Measurements from ENCODE around the gene NT5E.

Gene NT5E

DNA sequence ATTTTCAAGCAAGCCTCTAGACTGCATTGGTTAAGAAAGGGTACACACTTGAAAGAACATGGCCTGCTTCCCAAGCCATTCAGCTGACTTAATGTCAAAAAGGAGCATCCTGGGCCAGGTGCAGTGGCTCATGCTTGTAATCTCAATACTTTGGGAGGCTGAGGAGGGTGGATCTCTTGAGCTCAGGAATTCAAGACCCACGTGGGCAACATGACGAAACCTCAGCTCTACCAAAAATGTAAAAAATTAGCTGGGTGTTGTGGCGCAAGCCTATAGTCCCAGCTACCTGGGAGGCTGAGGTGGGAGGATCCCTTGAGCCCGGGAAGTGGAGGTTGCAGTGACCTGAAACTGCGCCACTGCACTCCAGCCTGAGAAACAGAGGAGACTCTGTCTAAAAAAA lies 26.9 kb upstream of the NT5E start:
- DNase-seq: no peak

DNA sequence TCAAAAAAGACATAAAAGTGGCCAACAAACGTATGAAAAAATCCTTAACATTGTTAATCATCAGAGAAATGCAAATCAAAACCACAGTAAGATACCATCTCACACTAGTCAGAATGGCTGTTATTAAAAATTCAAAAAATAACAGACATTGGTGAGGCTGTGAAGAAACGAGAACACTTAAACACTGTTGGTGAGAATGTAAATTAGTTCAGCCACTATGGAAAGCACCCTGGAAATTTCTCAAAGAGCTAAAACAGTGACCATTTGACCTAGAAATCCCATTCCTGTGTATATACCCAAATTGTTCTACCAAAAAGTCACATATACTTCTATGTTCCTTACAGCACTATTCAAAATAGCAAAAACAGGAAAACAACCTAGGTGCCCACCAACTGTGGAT lies 24.9 kb upstream of the NT5E start:
- no peak for DNase-seq

DNA sequence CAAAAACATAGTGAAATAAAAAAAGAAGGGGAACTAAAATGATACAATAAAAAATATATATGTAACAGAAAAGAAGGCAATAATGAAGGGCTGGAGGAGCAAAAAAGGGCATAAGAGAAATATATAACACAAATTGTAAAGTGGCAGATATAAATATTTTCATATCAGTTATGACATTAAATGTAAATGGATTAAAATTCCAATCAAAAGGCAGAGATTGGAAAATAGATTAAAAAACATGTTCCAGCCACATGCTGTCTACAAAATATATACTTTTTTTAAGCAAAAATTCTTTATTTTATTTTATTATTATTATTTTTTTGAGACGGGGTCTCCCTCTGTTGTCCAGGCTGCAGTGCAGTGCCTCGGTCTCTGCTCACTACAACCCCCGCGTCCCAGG lies 23.9 kb upstream of the NT5E start:
- no peak for DNase-seq

DNA sequence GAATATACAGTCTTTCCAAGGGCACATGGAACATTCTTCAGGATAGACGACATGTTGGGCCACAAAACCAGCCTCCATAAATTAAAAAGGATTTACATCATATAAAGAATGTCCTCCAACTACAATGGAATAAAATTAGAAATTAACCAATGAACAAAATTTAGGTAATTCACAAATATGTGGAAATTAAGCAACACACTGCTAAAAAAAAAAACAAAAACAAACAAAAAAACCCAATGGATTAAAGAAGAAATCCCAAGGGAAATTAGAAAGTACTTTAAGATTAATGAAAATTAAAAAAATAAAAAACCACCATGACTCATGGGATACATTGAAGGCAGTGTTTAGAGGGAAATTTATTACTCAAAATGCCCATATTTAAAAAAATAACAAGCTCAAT lies 21.4 kb upstream of the NT5E start:
- no peak for DNase-seq

DNA sequence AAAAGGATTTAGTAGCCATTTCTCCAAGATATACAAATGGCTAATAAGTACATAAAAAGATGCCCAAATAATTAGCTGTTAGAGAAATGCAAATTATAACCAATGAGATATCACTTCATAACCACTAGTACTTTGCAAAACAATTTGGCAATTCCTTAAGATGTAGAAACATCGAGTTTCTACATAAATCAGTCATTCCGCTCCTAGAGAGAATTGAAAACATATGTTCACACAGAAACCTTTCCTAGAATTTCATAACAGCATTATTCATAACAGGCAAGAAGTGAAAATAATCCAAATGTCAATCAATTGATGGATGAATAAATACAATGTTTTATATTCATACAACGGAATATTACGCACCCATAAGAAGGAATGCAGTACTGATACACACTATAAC lies 20.5 kb upstream of the NT5E start:
- no peak for DNase-seq

DNA sequence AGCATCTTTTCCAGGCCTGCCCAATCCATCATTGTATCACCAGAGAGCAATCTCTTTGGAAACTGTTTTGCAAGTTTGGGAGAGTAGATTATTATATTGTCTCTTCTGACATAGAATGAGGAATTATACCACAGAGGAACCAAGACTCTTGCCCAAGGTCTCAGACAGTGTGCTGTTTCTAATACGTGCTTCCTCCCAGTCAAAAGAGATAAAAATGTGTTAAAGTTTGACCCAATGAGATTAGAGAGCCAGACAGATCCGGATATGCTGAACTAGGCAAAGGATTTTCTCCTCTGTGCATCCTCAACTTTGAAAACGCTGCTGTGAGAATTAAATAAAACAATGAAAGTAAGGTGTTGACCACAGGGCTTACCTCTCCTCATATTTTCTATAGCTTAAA lies 18.6 kb upstream of the NT5E start:
- DNase-seq: no peak

DNA sequence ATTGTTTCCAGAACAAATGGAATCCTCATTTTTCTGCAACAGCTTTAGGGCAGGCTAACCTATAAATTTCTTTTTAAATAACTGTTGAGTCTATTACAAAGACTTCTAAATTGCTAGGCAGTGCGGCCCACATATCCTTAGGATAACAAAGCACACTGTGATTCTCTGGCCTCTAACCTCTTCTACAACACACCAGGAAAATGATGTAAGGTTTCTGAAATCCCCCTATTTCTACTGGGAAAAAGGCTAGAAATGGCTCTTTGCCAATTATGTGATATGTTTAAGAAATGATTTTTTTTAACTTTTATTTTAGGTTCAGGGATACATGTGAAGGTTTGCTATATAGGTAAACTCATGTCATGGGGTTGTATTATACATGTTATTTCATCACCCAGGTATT lies 17.3 kb upstream of the NT5E start:
- no peak for DNase-seq

DNA sequence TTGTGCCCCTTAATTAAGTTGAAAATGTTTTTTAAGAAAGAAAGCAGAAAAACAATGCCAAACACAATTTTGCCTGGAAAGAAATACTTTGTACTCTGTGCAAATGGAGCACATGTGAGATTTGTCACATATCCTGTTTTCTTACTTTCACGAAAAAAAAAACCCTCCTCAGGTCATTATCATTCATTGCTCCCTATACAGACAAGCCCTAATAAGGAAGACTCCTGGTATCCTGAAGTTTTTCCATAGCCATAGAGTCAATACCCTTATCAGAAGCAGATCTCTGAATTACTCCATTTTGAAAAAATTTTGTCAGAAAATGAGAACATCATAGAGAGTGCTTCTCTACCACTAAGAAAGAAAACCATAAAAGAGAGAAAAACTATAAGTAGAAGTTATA lies 14.0 kb upstream of the NT5E start:
- no peak for DNase-seq

DNA sequence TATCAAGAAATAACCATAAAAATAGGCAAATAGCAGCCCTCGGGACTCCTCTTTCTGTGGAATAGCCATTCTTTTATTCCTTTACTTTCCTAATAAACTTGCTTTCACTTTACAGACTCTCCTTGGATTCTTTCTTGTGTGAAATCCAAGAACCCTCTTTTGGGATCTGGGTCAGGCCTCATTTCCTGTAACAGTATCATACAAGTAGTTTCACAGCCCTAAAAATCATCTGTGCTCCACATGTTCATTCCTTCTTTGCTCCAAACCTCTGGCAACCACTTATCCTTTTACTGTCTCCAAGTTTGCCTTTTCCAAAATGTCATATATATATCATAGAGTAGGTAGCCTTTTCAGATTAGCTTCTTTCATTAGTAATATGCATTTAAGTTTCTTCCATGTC lies 13.5 kb upstream of the NT5E start:
- no peak for DNase-seq

DNA sequence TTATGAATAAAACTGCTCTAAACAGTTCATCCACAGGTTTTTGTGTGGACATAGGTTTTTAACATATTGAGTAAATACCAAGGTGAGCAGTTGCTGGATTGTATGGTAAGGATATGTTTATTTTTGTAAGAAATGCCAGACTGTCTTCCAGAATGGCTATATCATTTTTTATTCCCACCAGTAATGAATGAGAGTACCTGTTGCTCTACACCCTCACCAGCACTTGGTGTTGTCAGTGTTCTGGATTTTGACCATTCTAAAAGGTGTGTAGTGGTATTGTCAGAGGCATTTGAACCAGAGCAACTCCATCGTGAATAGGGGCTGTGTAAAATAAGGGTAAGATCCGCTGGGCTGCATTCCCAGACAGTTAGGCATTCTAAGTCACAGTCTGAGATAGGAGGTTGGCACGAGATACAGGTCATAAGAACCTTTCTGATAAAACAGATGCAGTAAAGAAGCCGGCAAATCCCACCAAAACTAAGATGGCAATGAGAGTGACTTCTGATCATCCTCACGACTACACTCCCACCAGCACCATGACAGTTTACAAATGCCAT lies 12.9 kb upstream of the NT5E start:
- no peak for DNase-seq

DNA sequence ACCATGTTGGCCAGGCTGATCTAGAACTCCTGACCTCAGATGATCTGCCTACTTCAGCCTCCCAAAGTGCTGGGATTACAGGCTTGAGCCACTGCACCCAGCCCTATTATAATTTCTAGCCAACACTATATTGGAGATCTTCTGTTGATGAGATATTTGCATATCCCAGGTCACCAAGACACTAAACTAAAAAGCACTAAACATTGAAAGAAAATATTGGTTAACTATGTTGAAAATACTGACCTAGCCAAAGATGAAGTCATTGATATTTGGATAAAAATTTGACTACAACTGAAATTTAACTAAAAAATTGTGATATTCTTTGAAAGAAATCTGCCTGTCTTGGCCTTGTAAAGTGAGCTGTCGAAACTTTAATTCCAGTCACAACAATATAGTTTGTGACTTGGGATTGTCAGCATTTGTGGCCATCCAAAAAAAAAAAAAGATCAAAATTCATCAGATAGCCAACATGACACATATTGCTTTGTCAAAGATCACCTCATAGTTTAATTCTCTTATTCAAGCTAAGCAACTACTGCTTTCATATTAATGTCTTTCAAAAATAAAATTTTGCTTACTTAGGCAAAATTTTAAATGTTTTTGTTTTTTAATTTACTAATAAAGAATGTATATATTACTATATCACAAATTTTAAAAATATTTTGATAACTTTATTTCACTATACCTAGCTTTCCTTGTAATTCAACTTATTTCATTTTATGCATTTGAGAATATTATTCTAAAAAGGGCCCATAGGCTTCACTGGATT lies 6.3 kb upstream of the NT5E start:
- DNase-seq: no peak

DNA sequence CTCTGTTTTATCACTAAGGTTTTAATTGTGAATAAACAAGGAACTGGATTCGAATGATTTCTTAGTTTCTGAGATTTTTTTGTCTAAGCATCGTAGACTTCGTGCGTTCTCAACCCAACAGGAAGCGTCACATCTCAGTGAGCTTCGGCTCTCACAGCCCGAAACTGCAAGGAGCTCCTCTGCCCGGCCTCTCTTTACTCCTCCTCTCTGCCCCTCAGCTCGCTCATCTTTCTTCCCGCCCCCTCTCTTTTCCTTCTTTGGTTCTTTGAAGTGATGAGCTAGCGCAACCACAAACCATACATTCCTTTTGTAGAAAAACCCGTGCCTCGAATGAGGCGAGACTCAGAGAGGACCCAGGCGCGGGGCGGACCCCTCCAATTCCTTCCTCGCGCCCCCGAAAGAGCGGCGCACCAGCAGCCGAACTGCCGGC lies 480 bp upstream of the NT5E start:
- DNase-seq: no peak

DNA sequence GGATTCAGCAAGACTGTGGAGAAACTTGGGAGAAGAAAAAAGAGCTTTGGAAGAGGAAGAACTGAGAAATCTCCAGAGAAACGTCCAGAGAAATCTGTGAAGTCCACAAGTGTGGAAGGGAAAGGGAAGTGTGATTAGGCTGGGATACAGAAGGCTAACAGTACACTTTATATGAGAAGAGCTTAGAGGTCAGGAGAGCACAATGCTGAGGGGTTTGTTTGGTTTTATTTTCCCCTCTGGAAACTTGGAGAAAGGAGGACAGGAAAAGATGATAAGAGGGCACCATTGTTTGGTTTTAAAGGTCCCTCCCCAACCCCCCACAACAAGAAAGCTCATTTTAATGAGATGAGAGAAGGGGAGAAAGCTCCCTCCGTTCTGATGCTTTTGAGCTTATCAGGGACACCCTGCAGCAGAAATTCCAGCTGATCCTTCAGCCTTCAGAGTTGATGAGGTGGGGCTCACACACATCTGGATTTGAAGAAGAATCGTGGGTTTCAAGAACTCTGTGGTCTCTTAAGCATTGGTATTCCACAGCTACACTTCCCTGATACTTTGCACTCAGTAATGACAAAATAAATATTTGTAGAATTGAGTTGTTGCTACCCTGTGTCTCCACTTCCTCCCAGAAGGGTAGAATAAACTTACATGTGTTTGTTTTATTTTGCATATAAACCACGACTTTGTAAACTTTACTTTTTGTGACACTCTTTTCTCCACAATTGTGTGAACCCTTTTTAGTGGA lies 1.9 kb downstream of the NT5E start:
- no peak for DNase-seq

DNA sequence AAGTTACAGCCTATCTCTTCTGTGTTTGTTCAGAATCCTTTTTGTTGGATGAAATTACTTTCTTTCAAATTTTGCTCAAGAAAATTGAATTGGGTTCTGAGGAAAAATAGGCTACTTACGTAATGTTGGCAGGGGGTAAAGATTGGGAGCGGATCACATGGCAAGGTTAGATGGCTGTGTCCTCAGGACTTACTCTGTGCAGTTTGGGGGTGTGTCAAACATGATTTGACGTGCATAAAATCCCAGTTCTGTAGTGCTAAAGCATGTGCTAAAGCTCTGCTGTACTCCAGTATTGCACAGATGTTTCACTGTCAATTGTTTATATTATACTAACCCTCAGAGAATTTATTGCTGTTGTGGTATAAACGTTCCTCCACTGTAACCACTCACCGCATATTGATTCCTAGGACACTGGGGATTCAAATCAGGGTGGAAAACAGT lies 2.6 kb downstream of the NT5E start:
- DNase-seq: no peak

DNA sequence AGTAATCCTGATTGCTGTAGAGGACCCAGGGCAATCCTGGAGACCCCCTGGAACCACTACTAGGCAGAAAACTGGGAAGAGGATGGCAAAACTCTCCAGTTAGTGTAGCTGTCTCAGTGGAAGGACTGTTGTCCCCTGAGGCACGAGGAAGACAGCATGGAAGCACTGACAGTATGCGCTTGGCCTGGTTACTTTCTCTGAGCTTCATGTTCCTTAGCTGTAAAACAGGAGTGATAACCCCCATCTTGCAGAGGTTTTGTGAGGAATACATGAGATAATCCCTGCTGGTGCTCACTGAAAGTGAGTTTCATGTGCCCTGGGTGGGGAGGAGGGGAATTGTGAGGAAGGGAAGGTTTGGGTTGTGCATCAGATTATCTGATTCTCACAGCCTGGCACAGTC lies 3.2 kb downstream of the NT5E start:
- DNase-seq: no peak

DNA sequence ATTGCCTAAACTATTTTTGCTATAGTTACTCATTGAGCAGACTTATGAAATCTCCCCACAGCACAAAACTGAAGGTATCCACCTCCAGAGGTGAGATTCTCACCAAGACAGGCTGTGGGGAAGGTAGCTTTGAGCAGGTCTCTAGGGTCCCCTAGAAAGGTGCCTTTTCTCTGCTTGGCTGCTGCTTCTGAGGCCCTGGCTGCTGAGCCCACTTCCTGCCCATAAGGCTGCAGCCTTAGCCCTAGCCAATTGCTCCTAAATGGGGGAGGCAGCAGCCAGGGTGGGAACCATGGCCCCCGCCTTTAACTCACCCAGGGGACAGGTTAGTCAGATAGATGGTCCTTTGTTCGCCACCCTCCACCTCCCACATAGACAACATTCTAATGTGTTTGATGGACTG lies 3.6 kb downstream of the NT5E start:
- no peak for DNase-seq

DNA sequence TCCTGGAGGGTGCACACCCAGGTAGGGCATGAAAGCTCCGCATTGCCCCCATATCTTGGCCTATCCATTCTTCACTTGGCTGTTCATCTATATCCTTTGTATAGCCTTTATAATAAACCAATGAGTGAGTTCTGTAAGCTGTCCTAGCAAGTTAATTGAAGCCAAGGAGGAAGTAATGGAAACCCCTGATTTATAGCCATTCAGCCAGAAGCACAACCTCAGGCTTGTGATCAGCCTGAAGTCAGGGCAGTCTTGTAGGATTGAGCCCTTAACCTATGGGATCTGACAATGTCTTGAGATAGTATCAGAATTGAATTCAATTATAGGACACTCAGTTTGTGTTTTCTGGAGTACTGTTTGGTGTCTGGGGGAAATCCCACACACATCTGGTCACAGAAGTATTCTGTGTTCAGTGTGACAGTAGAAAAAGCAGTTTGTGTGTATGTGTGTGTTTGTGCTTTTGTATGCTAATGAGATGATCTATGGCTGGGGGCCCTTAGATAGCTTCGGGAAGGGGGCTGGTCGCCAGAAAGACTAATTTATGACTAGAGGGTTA lies 5.7 kb downstream of the NT5E start:
- DNase-seq: no peak

DNA sequence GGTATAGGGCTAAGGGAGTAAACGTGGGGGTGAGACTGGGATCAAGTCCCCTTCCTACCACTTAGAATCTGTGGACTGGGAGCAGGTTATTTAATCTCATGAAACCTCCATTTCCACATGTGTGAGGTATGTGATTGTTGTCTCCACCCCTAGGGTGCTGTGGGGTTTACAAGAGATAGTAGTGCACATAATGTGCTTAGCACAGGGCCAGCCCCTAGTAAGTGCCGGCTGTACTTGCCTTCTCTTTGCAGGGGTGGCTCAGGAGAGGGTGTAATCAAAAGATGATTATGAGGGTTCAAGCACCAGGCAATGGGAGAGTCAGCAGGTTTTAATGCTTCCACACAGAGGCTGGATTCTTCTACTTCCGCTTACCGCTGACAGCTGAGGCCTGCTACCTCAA lies 6.9 kb downstream of the NT5E start:
- DNase-seq: no peak

DNA sequence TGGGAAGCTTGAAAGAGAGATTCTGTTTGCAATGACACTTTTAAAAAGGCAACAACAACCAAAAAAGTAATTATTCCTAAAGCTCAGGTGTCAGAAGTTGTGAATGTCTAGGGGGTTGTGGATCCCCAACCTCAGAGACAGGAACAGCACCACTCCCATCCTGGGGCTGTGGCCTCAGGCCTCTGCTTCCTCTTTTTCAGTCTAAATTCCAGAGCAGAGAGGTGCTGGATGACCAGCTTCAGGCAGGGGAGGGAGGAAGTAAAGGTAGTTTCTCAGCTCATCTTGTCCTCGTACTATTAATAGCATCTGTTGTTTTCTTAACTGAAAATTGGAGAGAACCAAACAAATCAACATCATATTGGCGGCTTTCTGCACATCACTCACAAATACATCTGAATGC lies 8.3 kb downstream of the NT5E start:
- DNase-seq: no peak

DNA sequence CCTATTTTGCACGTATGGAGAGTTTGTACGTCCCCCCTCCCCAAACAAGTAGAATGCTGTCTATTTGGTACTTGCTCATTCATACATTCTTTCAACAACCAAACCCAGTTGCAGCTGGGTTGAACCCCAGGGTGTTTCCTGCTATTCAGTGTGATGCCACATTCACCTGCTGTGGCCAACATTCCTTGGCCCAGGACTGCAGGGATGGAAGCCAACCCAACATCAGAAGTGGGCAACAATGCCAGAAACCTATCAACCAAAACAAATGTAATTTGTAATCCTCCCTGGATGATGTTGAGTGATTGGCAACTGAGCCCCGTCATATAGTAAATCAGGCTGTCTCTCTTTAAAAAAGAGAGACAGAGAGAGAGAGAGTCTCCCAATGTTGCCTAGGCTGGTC lies 8.9 kb downstream of the NT5E start:
- DNase-seq: no peak

DNA sequence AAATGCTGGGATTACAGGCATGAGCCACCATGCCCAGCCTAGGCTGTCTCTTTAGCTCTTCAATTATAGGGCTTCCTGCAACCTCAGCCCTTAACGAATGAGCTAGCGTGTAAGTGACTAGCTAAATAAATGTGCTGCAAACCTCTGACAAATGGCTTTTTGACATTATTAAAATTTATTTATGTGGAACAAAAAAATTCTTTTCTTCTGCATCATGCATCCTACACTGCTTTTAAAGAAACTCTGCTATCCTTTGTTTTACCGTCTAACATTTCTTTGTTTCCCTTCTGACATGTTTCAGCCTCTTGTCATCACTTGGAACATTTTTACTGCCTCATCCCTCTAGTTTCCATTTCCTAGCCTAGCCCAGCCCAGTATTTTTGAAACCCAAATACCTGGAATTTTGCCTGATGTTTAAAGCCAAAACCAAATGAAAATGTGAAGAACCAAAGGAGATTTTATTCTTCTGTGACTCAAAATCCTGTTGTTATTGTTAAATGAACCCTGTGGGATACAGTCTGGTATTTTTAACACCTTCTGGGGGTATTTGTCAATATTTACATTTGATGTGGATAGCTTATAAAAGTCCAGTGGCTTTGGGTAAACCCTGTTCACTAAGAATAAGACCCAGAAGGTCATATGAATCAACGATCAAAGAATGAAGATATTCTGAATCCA lies 9.5 kb downstream of the NT5E start:
- DNase-seq: no peak

DNA sequence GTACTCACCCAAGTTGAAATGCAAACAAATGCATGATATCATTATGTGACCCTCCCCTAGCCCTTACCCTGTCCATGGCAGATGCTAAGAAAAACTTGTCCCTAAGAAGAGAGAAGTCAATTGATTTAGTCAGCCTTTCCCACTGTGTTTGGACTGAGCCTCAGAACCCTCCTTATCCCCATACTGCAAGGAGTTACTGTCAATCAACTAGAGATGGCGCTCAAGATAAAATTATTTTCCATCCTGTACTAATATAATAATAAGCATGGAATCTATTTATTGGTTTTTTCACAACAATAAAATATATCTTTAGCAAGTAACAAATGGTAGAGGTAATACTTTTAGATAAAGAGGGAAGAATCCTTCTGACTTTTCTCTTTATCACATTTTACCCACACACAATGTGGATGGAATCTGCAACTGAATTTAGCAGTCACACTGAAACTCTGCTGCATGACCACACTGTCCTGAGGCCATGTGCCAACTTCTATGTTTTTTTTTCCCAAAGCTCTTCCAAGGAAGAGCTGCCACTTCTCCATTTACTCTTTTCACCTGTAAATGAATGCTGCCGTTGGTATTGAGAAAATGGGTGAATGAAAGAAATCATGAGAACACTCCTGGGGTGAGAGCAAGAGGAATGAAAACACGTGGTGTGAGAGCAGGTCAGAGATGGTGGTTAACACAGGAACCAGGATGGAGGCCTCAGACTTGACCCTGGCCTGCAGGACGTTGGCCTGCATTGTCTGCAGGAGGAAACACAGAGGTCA lies 10.5 kb downstream of the NT5E start:
- no peak for DNase-seq

Measured in activated CD4-positive, CD25-positive, alpha-beta regulatory T cell (primary cell).